GM10266 (cell line): ENCODE results near the gene CIAO3.
"Not testable (repeated sequence)": the region's sequence is repeated elsewhere in the genome, so short reads cannot be mapped to it uniquely, and the experiment has no call there.

Source experiments
- DNase-seq: peaks from one replicate; pipeline ENCODE4 v3.0.0; 2012; ENCODE audit errors: extremely low spot score
- CTCF ChIP-seq: IDR thresholded peaks from 2 replicates; pipeline ENCODE4 v1.5.1; 2012; ENCODE audit warnings: mild to moderate bottlenecking, low read depth; ENCODE audit not compliant: control insufficient read depth, insufficient read depth; ENCODE audit errors: missing control alignments

Gene CIAO3

GRCh38 chr16:780296-780695 lies 39.5 kb upstream of the CIAO3 start:
- no peak for TF ChIP-seq CTCF

GRCh38 chr16:779561-779960 lies 38.8 kb upstream of the CIAO3 start:
- no peak for DNase-seq
- TF ChIP-seq CTCF: no peak

More at GRCh38 chr16:780296-780695, 39.5 kb upstream of the CIAO3 start:
- DNase-seq: no peak

- DNase-seq: no peak
- no peak for TF ChIP-seq CTCF
Observed at GRCh38 chr16:778909-779527, 38.2 kb upstream of the CIAO3 start.

- no peak for TF ChIP-seq CTCF
- DNase-seq: no peak
Observed at GRCh38 chr16:778447-778846, 37.6 kb upstream of the CIAO3 start.

- TF ChIP-seq CTCF: no peak
Observed at GRCh38 chr16:777826-778225, 37.0 kb upstream of the CIAO3 start.

GRCh38 chr16:776824-777223 lies 36.0 kb upstream of the CIAO3 start:
- no peak for DNase-seq
- TF ChIP-seq CTCF: no peak

More at GRCh38 chr16:777826-778225, 37.0 kb upstream of the CIAO3 start:
- no peak for DNase-seq

- DNase-seq: not testable (repeated sequence)
Observed at GRCh38 chr16:776298-776697, 35.5 kb upstream of the CIAO3 start.
